K562 (cell line): ENCODE data around the gene DAPK2. TPM values are rescaled to one million over a fixed set of nuclear protein-coding genes. Genes with fewer than 3 reads are reported as not detected.

Source experiments
- IFI16 ChIP-seq: fragments of 250-450 bp; sonication (Bioruptor Pico); IDR thresholded peaks from 2 replicates; pipeline ENCODE4 v2.1.2; 2022; ENCODE audit warnings: mild to moderate bottlenecking, inconsistent platforms
- NR2C1 ChIP-seq, 2 experiments: fragments of 450-650 bp; IDR thresholded peaks; 2 replicates each; pipeline ENCODE4 v1.6.1; 2017; ENCODE audit warnings: mild to moderate bottlenecking in 2 of 2, antibody characterized with exemption in 1 of 2, inconsistent platforms in 1 of 2, missing compliant biosample characterization in 1 of 2, missing genetic modification characterization in 1 of 2
- polyA plus RNA-seq, 8 experiments: library from polyadenylated mRNA; depleted of rRNA in 4 of 8; stranded (reverse) in 5 of 8; unstranded in 3 of 8; fragments of >200 nt; fragmentation: Nextera tagmentation in 2 of 8; fragmentation: Illumina TruSeq in 1 of 8; extraction: Ambion mirVana in 2 of 8; extraction: Trizol in 1 of 8; gene quantifications; 2 replicates each; pipeline versions ENCODE4 v1.2.1 to v1.2.3, GENCODE V29; 2011 to 2014; ENCODE audit warnings: inconsistent platforms in 1 of 8, missing spikeins in 1 of 8
- total RNA-seq, 7 experiments: library from RNA; depleted of rRNA in 6 of 7; stranded (reverse); fragments of >200 nt in 6 of 7; fragmentation: Illumina TruSeq in 2 of 7; extraction: Trizol in 2 of 7; gene quantifications; 2 replicates each; pipeline versions ENCODE4 v1.2.1 to v1.2.3, GENCODE V29; 2011 to 2021; ENCODE audit warnings: low replicate concordance in 1 of 7
- TF ChIP-seq, protein P1 (sequence below): fragments of 450-650 bp; IDR thresholded peaks from 2 replicates; pipeline ENCODE4 v1.6.1; 2016; ENCODE audit warnings: low read depth

Gene DAPK2
- total and polyA plus RNA-seq, 9 of the 15 experiments (the other 6 are each of a cell fraction or from before 2014, with no cell fraction given): 0.14 to 5.2 (median 2.2) TPM

DNA sequence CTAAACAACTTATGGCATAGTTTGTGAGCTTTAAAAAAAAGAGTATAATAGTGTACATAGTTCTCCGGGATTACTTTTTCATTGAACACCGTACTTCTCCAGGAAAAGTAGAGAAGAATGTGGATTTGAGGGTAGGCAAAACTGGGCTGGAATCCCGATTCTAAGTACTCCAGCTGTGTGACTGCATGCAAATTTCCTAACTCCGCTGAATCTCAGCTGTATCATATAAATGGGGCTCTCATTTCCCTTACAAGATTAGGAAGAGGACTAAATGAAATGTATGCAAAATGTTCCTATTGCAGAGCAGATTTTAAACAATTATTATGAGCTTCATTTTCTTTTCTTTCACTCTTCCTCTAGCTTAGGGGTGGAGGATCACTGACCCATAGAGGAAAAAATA lies 142.2 kb downstream of the DAPK2 start (continued):
- TF ChIP-seq, protein P1, sequence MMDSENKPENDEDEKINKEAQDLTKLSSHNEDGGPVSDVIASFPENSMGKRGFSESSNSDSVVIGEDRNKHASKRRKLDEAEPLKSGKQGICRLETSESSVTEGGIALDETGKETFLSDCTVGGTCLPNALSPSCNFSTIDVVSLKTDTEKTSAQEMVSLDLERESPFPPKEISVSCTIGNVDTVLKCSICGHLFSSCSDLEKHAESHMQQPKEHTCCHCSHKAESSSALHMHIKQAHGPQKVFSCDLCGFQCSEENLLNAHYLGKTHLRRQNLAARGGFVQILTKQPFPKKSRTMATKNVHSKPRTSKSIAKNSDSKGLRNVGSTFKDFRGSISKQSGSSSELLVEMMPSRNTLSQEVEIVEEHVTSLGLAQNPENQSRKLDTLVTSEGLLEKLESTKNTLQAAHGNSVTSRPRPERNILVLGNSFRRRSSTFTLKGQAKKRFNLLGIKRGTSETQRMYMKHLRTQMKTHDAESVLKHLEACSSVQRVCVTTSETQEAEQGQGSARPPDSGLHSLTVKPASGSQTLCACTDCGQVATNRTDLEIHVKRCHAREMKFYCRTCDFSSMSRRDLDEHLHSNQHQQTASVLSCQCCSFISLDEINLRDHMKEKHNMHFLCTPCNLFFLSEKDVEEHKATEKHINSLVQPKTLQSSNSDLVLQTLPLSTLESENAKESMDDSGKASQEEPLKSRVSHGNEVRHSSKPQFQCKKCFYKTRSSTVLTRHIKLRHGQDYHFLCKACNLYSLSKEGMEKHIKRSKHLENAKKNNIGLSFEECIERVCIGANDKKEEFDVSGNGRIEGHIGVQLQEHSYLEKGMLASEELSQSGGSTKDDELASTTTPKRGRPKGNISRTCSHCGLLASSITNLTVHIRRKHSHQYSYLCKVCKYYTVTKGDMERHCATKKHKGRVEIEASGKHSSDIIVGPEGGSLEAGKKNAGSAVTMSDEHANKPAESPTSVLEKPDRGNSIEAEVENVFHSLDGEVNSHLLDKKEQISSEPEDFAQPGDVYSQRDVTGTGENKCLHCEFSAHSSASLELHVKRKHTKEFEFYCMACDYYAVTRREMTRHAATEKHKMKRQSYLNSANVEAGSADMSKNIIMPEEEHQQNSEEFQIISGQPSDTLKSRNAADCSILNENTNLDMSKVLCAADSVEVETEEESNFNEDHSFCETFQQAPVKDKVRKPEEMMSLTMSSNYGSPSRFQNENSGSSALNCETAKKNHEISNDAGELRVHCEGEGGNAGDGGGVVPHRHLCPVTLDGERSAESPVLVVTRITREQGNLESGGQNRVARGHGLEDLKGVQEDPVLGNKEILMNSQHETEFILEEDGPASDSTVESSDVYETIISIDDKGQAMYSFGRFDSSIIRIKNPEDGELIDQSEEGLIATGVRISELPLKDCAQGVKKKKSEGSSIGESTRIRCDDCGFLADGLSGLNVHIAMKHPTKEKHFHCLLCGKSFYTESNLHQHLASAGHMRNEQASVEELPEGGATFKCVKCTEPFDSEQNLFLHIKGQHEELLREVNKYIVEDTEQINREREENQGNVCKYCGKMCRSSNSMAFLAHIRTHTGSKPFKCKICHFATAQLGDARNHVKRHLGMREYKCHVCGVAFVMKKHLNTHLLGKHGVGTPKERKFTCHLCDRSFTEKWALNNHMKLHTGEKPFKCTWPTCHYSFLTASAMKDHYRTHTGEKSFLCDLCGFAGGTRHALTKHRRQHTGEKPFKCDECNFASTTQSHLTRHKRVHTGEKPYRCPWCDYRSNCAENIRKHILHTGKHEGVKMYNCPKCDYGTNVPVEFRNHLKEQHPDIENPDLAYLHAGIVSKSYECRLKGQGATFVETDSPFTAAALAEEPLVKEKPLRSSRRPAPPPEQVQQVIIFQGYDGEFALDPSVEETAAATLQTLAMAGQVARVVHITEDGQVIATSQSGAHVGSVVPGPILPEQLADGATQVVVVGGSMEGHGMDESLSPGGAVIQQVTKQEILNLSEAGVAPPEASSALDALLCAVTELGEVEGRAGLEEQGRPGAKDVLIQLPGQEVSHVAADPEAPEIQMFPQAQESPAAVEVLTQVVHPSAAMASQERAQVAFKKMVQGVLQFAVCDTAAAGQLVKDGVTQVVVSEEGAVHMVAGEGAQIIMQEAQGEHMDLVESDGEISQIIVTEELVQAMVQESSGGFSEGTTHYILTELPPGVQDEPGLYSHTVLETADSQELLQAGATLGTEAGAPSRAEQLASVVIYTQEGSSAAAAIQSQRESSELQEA: no peak
- TF ChIP-seq IFI16 (CRISPR knock-in tag): no peak
- TF ChIP-seq NR2C1 (IDR thresholded peaks at IDR 0.05): no peak
- TF ChIP-seq NR2C1 (tag; IDR thresholded peaks at IDR 0.05): no peak
- TF ChIP-seq, all 486 proteins: peak for 0
